ENCODE data around the gene PCDHA8.
"Not testable (repeated sequence)": the region's sequence is repeated elsewhere in the genome, so short reads cannot be mapped to it uniquely, and the experiment has no call there.

The PCDHA8 gene

DNA sequence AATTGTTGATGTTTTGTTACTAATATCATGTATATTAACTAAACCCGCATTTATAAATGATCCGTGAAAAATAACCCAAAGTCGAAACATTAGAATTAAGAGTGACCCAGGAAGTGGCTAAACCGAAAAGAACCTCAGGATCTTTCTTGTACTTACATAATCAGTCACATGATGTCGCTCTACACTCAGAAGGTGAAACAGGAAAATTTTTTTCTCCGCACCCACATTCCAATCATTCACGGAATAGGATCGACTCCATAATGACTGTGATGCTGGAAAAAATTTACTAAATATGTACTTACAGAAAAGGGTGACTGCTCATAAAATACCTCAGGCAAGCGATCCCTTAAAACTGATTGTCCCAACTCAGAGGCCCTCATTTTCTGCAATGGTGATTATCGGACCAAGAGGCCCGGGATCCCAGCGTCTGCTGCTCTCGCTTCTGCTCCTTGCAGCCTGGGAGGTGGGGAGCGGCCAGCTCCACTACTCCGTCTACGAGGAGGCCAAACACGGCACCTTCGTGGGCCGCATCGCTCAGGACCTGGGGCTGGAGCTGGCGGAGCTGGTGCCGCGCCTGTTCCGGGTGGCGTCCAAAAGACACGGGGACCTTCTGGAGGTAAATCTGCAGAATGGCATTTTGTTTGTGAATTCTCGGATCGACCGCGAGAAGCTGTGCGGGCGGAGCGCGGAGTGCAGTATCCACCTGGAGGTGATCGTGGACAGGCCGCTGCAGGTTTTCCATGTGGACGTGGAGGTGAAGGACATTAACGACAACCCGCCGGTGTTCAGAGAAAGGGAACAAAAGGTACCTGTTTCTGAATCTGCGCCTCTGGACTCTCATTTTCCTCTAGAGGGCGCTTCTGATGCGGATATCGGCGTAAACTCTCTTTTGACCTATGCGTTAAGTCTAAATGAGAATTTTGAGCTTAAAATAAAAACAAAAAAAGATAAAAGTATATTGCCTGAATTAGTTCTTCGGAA lies 34.4 kb downstream of the PCDHA8 start, which contains the start of gene PCDHA12:
PCDHA12 (plus strand) TSS at position 224 of the 981 bp plus-strand sequence; CDS start at position 389, 165 bp downstream.
- no peak for DNase-seq

DNA sequence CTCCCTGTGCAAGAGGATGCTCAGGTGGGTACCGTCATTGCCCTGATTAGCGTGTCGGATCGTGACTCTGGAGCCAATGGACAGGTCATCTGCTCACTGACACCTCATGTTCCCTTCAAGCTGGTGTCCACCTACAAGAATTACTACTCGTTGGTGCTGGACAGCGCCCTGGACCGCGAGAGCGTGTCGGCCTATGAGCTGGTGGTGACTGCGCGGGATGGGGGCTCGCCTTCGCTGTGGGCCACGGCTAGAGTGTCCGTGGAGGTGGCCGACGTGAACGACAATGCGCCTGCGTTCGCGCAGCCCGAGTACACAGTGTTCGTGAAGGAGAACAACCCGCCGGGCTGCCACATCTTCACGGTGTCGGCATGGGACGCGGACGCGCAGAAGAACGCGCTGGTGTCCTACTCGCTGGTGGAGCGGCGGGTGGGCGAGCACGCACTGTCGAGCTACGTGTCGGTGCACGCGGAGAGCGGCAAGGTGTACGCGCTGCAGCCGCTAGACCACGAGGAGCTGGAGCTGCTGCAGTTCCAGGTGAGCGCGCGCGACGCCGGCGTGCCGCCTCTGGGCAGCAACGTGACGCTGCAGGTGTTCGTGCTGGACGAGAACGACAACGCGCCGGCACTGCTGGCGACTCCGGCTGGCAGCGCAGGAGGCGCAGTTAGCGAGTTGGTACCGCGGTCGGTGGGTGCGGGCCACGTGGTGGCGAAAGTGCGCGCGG lies 35.7 kb downstream of the PCDHA8 start:
- not testable (repeated sequence) for DNase-seq

DNA sequence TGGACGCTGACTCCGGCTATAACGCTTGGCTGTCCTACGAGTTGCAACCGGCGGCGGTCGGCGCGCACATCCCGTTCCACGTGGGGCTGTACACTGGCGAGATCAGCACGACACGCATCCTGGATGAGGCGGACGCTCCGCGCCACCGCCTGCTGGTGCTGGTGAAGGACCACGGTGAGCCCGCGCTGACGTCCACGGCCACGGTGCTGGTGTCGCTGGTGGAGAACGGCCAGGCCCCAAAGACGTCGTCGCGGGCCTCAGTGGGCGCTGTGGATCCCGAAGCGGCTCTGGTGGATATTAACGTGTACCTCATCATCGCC lies 36.2 kb downstream of the PCDHA8 start:
- DNase-seq: no peak

DNA sequence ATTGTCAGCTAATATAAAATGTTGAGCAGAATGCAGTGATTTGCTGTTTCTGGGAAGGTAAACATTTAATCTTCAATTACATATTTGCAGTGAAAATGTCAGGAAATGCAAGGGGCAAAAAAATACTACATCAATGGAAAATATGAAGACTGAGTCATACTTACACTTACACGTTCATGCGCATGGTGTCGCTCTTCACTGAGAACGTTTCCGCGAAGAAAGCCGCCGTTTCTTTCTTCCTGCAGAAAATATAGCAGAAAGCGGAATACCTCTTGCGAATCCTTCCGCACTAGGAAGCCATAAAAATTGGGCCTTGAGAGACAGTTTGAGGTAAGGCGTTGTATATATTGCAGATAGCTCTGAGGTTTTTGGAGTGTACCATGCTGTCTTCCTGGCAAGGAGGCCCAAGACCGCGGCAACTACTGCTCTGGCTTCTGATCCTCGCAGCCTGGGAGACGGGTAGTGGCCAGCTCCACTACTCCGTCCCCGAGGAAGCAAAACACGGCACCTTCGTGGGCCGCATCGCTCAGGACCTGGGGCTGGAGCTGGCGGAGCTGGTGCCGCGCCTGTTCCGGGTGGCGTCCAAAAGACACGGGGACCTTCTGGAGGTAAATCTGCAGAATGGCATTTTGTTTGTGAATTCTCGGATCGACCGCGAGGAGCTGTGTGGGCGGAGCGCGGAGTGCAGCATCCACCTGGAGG lies 41.1 kb downstream of the PCDHA8 start, which contains the start of gene PCDHA13:
PCDHA13 (plus strand) TSS at position 236 of the 702 bp plus-strand sequence; CDS start at position 381, 145 bp downstream.
- no peak for DNase-seq

DNA sequence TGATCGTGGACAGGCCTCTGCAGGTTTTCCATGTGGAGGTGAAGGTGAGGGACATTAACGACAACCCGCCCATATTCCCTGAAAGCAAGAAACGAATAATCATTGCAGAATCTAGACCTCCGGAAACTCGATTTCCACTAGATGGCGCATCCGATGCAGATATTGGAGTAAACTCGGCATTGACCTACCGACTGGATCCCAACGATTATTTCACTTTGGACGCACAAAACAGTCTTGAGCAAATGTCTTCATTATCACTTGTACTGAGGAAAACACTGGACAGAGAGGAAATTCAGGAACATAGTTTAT lies 41.6 kb downstream of the PCDHA8 start:
- DNase-seq: no peak

DNA sequence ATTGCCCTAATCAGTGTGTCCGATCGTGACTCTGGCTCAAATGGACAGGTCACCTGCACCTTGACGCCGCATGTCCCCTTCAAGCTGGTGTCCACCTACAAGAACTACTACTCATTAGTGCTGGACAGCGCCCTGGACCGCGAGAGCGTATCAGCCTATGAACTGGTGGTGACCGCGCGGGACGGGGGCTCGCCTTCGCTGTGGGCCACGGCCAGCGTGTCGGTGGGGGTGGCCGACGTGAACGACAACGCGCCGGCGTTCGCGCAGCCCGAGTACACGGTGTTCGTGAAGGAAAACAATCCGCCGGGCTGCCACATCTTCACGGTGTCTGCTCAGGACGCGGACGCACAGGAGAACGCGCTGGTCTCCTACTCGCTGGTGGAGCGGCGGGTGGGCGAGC lies 42.4 kb downstream of the PCDHA8 start:
- no peak for DNase-seq

DNA sequence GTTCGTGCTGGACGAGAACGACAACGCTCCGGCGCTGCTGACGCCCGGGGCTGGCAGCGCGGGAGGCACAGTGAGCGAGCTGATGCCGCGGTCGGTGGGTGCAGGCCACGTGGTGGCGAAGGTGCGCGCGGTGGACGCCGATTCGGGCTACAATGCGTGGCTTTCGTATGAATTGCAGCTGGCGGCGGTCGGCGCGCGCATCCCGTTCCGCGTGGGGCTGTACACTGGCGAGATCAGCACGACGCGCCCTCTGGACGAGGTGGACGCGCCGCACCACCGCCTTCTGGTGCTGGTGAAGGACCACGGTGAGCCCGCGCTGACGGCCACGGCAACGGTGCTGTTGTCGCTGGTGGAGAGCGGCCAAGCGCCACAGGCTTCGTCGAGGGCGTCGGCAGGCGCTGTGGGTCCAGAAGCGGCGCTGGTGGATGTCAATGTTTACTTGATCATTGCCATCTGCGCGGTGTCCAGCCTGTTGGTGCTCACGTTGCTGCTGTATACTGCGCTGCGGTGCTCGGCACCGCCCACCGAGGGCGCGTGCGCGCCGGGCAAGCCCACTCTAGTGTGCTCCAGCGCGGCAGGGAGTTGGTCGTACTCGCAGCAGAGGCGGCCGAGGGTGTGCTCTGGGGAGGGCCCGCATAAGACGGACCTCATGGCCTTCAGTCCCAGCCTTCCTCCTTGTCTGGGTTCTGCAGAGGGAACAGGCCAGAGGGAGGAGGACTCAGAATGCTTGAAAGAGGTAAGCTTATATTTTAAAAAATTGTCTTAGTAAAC lies 43.1 kb downstream of the PCDHA8 start:
- no peak for DNase-seq
